ENCODE data around the gene SAA4.
"Not testable (repeated sequence)": the region's sequence is repeated elsewhere in the genome, so short reads cannot be mapped to it uniquely, and the experiment has no call there.

The SAA4 gene

GRCh38 chr11:18265949-18266348 is 29.3 kb upstream of the SAA4 start, which contains the start of gene SAA1:
Gene SAA1 (plus strand): TSS chr11:18266264. CDS start chr11:18266888, 624 bp downstream.
- H3K27ac ChIP-seq: no peak within 1 kb of the TSS
- TF ChIP-seq CTCF (conservative IDR thresholded peaks at IDR 0.05) (no peak), ZFX (IDR thresholded peaks at IDR 0.05) (no peak)

- no peak overlapping the region for H3K27ac ChIP-seq
- TF ChIP-seq ZFX (IDR thresholded peaks at IDR 0.05): no peak
- no peak for TF ChIP-seq CTCF (conservative IDR thresholded peaks at IDR 0.05)
Observed at GRCh38 chr11:18264677-18265555, 28.3 kb upstream of the SAA4 start.

GRCh38 chr11:18264035-18264434 is 27.4 kb upstream of the SAA4 start:
- H3K27ac ChIP-seq: no peak overlapping the region
- TF ChIP-seq ZFX (IDR thresholded peaks at IDR 0.05): no peak
- no peak for TF ChIP-seq CTCF (conservative IDR thresholded peaks at IDR 0.05)

GRCh38 chr11:18262681-18263350 is 26.2 kb upstream of the SAA4 start:
- H3K27ac ChIP-seq: not testable (repeated sequence)

- no peak for TF ChIP-seq CTCF (conservative IDR thresholded peaks at IDR 0.05)
- TF ChIP-seq ZFX (IDR thresholded peaks at IDR 0.05): no peak
- H3K27ac ChIP-seq: no peak overlapping the region
Observed at GRCh38 chr11:18261721-18262120, 25.1 kb upstream of the SAA4 start.

GRCh38 chr11:18259259-18259658 is 22.7 kb upstream of the SAA4 start:
- no peak overlapping the region for H3K27ac ChIP-seq
- TF ChIP-seq ZFX (IDR thresholded peaks at IDR 0.05) (no peak), CTCF (conservative IDR thresholded peaks at IDR 0.05) (no peak)

GRCh38 chr11:18254781-18255361 is 18.3 kb upstream of the SAA4 start:
- TF ChIP-seq CTCF (conservative IDR thresholded peaks at IDR 0.05) (no peak), ZFX (IDR thresholded peaks at IDR 0.05) (no peak)
- H3K27ac ChIP-seq: no peak overlapping the region
